Motor neuron (in vitro differentiated cells): ENCODE results near the gene ST14. TPM values are rescaled to one million over a fixed set of nuclear protein-coding genes. Genes with fewer than 3 reads are reported as not detected.

Experiments used
- ATAC-seq, 8 experiments: fragments of 200-7000 bp; cut with Tn5 transposase; replicated peaks in 6 of 8; 2 replicates each; pipeline ENCODE4 v1.8.0; 2021; ENCODE audit warnings: mild to moderate bottlenecking in 8 of 8, moderate library complexity in 8 of 8
- H3K27ac ChIP-seq, 2 donors: fragments of 250-450 bp; sonication (Bioruptor Pico); 2 replicates each; pipeline ENCODE4 v1.9.0; 2021; ENCODE audit warnings: antibody characterized with exemption in 2 of 2, mild to moderate bottlenecking in 2 of 2, moderate library complexity in 1 of 2
- H3K4me1 ChIP-seq, 2 donors: fragments of 250-450 bp; sonication (Bioruptor Pico); replicated peaks in 1 of 2; 2 replicates each; pipeline ENCODE4 v1.6.1; 2021; ENCODE audit warnings: antibody characterized with exemption in 2 of 2, mild to moderate bottlenecking in 2 of 2, moderate library complexity in 1 of 2
- H3K4me3 ChIP-seq, 5 donors: fragments of 250-450 bp; sonication (Bioruptor Pico); 2 replicates each; pipeline ENCODE4 v1.9.0; 2021; ENCODE audit warnings: antibody characterized with exemption in 5 of 5, mild to moderate bottlenecking in 5 of 5, moderate library complexity in 4 of 5
- WGBS, 10 experiments: fragments of 450-650 bp; shearing (Covaris generic); methylation state at CpG; one replicate each; pipeline ENCODE4 v1.0.0; 2022; 5-methylcytosine and 5-hydroxymethylcytosine counted together
- in situ Hi-C, 9 experiments: fragments of 400-800 bp; cut with MboI; loops; one replicate each; pipeline ENCODE4 v1.15.0; 2021; ENCODE audit warnings: low sequenced_read_pairs in 9 of 9, low pct_unique_long_range_greater_than_20kb in 2 of 9; ENCODE audit not compliant: unreplicated experiment in 9 of 9
- total RNA-seq, 8 experiments: library from RNA; unstranded; fragments of 300-600 nt; gene quantifications; 2 replicates each; pipeline versions ENCODE4 v1.2.3 to v1.2.4, GENCODE V29; 2022

ST14 gene
- total RNA-seq, 8 experiments from 2014 or later, result 0.09 to 1.1 (median 0.25) TPM; not detected in 3

- Histone ChIP-seq H3K4me3 (no peak overlapping the region), H3K27ac (no peak overlapping the region), H3K4me1 (no peaks in the 10 kb centered on the region)
- WGBS, 10 experiments, result 20 to 100% (median 98%) methylated on average over 1 to 19 of the region's 32 CpGs; no CpG with 5 or more reads in 5 of the 10 experiments
- no peak for ATAC-seq
- in situ Hi-C loops, result loop anchor here in 1 of 9 experiments (25.0 kb wide), 1 partner anchor 186 kb away; no protein-coding TSS in a partner anchor
Measured at GRCh38 chr11:130123414-130124040, 36.1 kb upstream of the ST14 start.

GRCh38 chr11:130124096-130124495 is 35.5 kb upstream of the ST14 start:
- no peak overlapping the region for H3K27ac ChIP-seq
- ATAC-seq, result peak; percentile 48 to 99 (median 94)
- WGBS, 10 experiments, result 0 to 100% (median 81%) methylated on average over 1 to 4 of the region's 4 CpGs
- in situ Hi-C loops, result loop anchor here in 1 of 9 experiments (25.0 kb wide), 1 partner anchor 187 kb away; no protein-coding TSS in a partner anchor
- H3K4me3 ChIP-seq, result no peak overlapping the region
- H3K4me1 ChIP-seq, result no peaks in the 10 kb centered on the region

GRCh38 chr11:130125638-130126037 is 33.9 kb upstream of the ST14 start:
- in situ Hi-C loops, result loop anchor here in 5 of 9 experiments (25.0 kb wide), 2 partner anchors 188 to 213 kb away; no protein-coding TSS in a partner anchor
- WGBS, 10 experiments, result 56 to 100% (median 95%) methylated on average over 1 to 4 of the region's 4 CpGs; no CpG with 5 or more reads in 4 of the 10 experiments
- Histone ChIP-seq H3K27ac (no peak overlapping the region), H3K4me3 (no peak overlapping the region), H3K4me1 (no peaks in the 10 kb centered on the region)
- ATAC-seq, result no peak

- ATAC-seq, result no peak
- 80 to 100% (median 96%) methylated on average over 1 to 5 of the region's 5 CpGs; no CpG with 5 or more reads in 3 of the 10 experiments for WGBS, 10 experiments
- no peaks in the 10 kb centered on the region for H3K4me1 ChIP-seq
- in situ Hi-C loops, result loop anchor here in 5 of 9 experiments (25.0 kb wide), 2 partner anchors 189 to 214 kb away; no protein-coding TSS in a partner anchor
- no peak overlapping the region for H3K27ac ChIP-seq
- H3K4me3 ChIP-seq, result no peak overlapping the region
Measured at GRCh38 chr11:130126516-130126915, 33.1 kb upstream of the ST14 start.

GRCh38 chr11:130127509-130127908 is 32.1 kb upstream of the ST14 start:
- H3K4me1 ChIP-seq, result no peaks in the 10 kb centered on the region
- ATAC-seq, result no peak
- no peak overlapping the region for H3K4me3 ChIP-seq
- H3K27ac ChIP-seq, result no peak overlapping the region
- 83 to 100% (median 93%) methylated on average over 1 to 4 of the region's 4 CpGs; no CpG with 5 or more reads in 1 of the 10 experiments for WGBS, 10 experiments
- in situ Hi-C loops, result loop anchor here in 5 of 9 experiments (25.0 kb wide), 2 partner anchors 190 to 215 kb away; no protein-coding TSS in a partner anchor

- no peak overlapping the region for H3K27ac ChIP-seq
- no peak overlapping the region for H3K4me3 ChIP-seq
- no peaks in the 10 kb centered on the region for H3K4me1 ChIP-seq
- no peak for ATAC-seq
- 88 to 100% (median 100%) methylated on average over 1 to 2 of the region's 2 CpGs; no CpG with 5 or more reads in 7 of the 10 experiments for WGBS, 10 experiments
- in situ Hi-C loops, result loop anchor here in 5 of 9 experiments (25.0 kb wide), 2 partner anchors 191 to 216 kb away; no protein-coding TSS in a partner anchor
Measured at GRCh38 chr11:130128626-130129025, 31.0 kb upstream of the ST14 start.

- 81 to 98% (median 96%) methylated on average over 3 to 11 of the region's 11 CpGs for WGBS, 10 experiments
- no peak overlapping the region for H3K27ac ChIP-seq
- in situ Hi-C loops, result loop anchor here in 7 of 9 experiments (10.0 to 25.0 kb wide), 3 partner anchors 193 to 218 kb away; no protein-coding TSS in a partner anchor
Measured at GRCh38 chr11:130129922-130130321, 29.7 kb upstream of the ST14 start.

GRCh38 chr11:130131961-130132850 is 27.4 kb upstream of the ST14 start:
- Histone ChIP-seq H3K4me3 (no peak overlapping the region), H3K4me1 (no peaks in the 10 kb centered on the region), H3K27ac (no peak overlapping the region)
- in situ Hi-C loops, result loop anchor here in 7 of 9 experiments (10.0 to 25.0 kb wide), 3 partner anchors 195 to 220 kb away; no protein-coding TSS in a partner anchor
- peak; percentile 30 to 95 (median 66) for ATAC-seq
- 27 to 95% (median 79%) methylated on average over 3 to 8 of the region's 9 CpGs; no CpG with 5 or more reads in 1 of the 10 experiments for WGBS, 10 experiments

More at GRCh38 chr11:130129922-130130321, 29.7 kb upstream of the ST14 start:
- ATAC-seq, result no peak
- no peak overlapping the region for H3K4me3 ChIP-seq
- H3K4me1 ChIP-seq, result no peaks in the 10 kb centered on the region

GRCh38 chr11:130133716-130134115 is 25.9 kb upstream of the ST14 start:
- ATAC-seq, result no peak
- H3K4me3 ChIP-seq, result no peak overlapping the region
- 88 to 100% (median 96%) methylated on average over 2 to 8 of the region's 8 CpGs; no CpG with 5 or more reads in 2 of the 10 experiments for WGBS, 10 experiments
- no peak overlapping the region for H3K27ac ChIP-seq
- H3K4me1 ChIP-seq, result no peaks in the 10 kb centered on the region
- in situ Hi-C loops, result loop anchor here in 7 of 9 experiments (10.0 to 25.0 kb wide), 3 partner anchors 196 to 221 kb away; no protein-coding TSS in a partner anchor

GRCh38 chr11:130136107-130136506 is 23.5 kb upstream of the ST14 start:
- in situ Hi-C loops, result loop anchor here in 7 of 9 experiments (10.0 to 25.0 kb wide), 3 partner anchors 199 to 224 kb away; no protein-coding TSS in a partner anchor

GRCh38 chr11:130137999-130138398 is 21.6 kb upstream of the ST14 start:
- Histone ChIP-seq H3K4me1 (no peaks in the 10 kb centered on the region), H3K4me3 (no peak overlapping the region), H3K27ac (no peak overlapping the region)
- 83 to 98% (median 93%) methylated on average over 4 to 8 of the region's 9 CpGs; no CpG with 5 or more reads in 1 of the 10 experiments for WGBS, 10 experiments
- ATAC-seq, result no peak
- in situ Hi-C loops, result loop anchor here in 7 of 9 experiments (10.0 to 25.0 kb wide), 3 partner anchors 201 to 226 kb away; no protein-coding TSS in a partner anchor

More at GRCh38 chr11:130136107-130136506, 23.5 kb upstream of the ST14 start:
- WGBS, 10 experiments, result 80 to 100% (median 92%) methylated on average over 1 to 5 of the region's 7 CpGs; no CpG with 5 or more reads in 4 of the 10 experiments
- H3K27ac ChIP-seq, result no peak overlapping the region
- no peak overlapping the region for H3K4me3 ChIP-seq
- no peaks in the 10 kb centered on the region for H3K4me1 ChIP-seq
- ATAC-seq, result no peak

GRCh38 chr11:130139401-130139800 is 20.2 kb upstream of the ST14 start:
- in situ Hi-C loops, result loop anchor here in 7 of 9 experiments (10.0 to 25.0 kb wide), 3 partner anchors 202 to 227 kb away; no protein-coding TSS in a partner anchor
- Histone ChIP-seq H3K4me3 (no peak overlapping the region), H3K4me1 (peaks cover 0 to 7% of the 10 kb centered on the region in 2 donors), H3K27ac (no peak overlapping the region)
- 40 to 100% (median 94%) methylated on average over 1 to 12 of the region's 13 CpGs; no CpG with 5 or more reads in 1 of the 10 experiments for WGBS, 10 experiments
- ATAC-seq, result no peak
